MM.1S (cell line): Measurements from ENCODE around the gene ZNF593.

Source experiments
- DNase-seq: peaks from one replicate; pipeline ENCODE4 v3.0.0-alpha.2; 2015
- H2AFZ ChIP-seq: fragments of 300-600 bp; sonication (generic); 2 replicates; pipeline ENCODE4 v1.6.0; 2016; ENCODE audit warnings: antibody characterized with exemption, low read length
- H3F3A ChIP-seq: fragments of 300-600 bp; sonication (generic); 2 replicates; pipeline ENCODE4 v1.6.1; 2016; ENCODE audit warnings: mild to moderate bottlenecking, antibody characterized with exemption, low read length, moderate library complexity, mixed read lengths; ENCODE audit not compliant: insufficient read depth
- H3K27ac ChIP-seq: fragments of 300-600 bp; sonication (generic); 2 replicates; pipeline ENCODE4 v1.5.1; 2016; ENCODE audit warnings: mild to moderate bottlenecking, low read length
- H3K27me3 ChIP-seq: fragments of 300-600 bp; sonication (generic); replicated peaks from 2 replicates; pipeline ENCODE4 v1.6.0; 2016; ENCODE audit warnings: low read length; ENCODE audit not compliant: insufficient read depth
- H3K36me3 ChIP-seq: fragments of 300-600 bp; sonication (generic); replicated peaks from 2 replicates; pipeline ENCODE4 v1.6.1; 2016; ENCODE audit warnings: mild to moderate bottlenecking, low read length, mixed read lengths; ENCODE audit not compliant: insufficient read depth
- H3K4me1 ChIP-seq: fragments of 300-600 bp; sonication (generic); 2 replicates; pipeline ENCODE4 v1.6.1; 2016; ENCODE audit warnings: low read length, mixed read lengths
- H3K4me2 ChIP-seq: fragments of 300-600 bp; sonication (generic); 2 replicates; pipeline ENCODE4 v1.6.0; 2016; ENCODE audit warnings: low read depth, low read length
- H3K4me3 ChIP-seq: fragments of 300-600 bp; sonication (generic); 2 replicates; pipeline ENCODE4 v1.5.1; 2016; ENCODE audit warnings: low read length, mixed read lengths
- H3K79me2 ChIP-seq: fragments of 300-600 bp; sonication (generic); 2 replicates; pipeline ENCODE4 v1.6.1; 2016; ENCODE audit warnings: mixed run types, low read length, mixed read lengths
- H3K9ac ChIP-seq: fragments of 300-600 bp; sonication (generic); 2 replicates; pipeline ENCODE4 v1.6.1; 2016; ENCODE audit warnings: low read length, mixed read lengths
- H3K9me2 ChIP-seq: fragments of 300-600 bp; sonication (generic); replicated peaks from 2 replicates; pipeline ENCODE4 v1.6.1; 2016; ENCODE audit warnings: mild to moderate bottlenecking, low read length, mixed read lengths; ENCODE audit not compliant: insufficient read depth
- H3K9me3 ChIP-seq: fragments of 300-600 bp; sonication (generic); replicated peaks from 2 replicates; pipeline ENCODE4 v1.6.1; 2016; ENCODE audit warnings: mild to moderate bottlenecking, low read length, mixed read lengths; ENCODE audit not compliant: insufficient read depth
- H4K20me1 ChIP-seq: fragments of 300-600 bp; sonication (generic); 2 replicates; pipeline ENCODE4 v1.6.1; 2016; ENCODE audit warnings: mild to moderate bottlenecking, low read length, moderate library complexity, mixed read lengths; ENCODE audit not compliant: insufficient read depth
- EZH2 ChIP-seq: fragments of 300-600 bp; sonication (generic); optimal IDR thresholded peaks from 2 replicates; pipeline ENCODE3; 2017; ENCODE audit warnings: low read depth, mild to moderate bottlenecking, antibody characterized with exemption, low read length, mixed read lengths
- EZH2phosphoT487 ChIP-seq: fragments of 300-600 bp; sonication (generic); IDR thresholded peaks from 2 replicates; pipeline ENCODE4 v1.6.1; 2018; ENCODE audit warnings: antibody characterized with exemption, low read length
- TF ChIP-seq, protein P1 (sequence below): fragments of 300-600 bp; sonication (generic); IDR thresholded peaks from 2 replicates; pipeline ENCODE4 v1.5.1; 2016; ENCODE audit warnings: antibody characterized with exemption, low read length, mixed read lengths

ZNF593 gene

GRCh38 chr1:26182383-26182696, 12.6 kb downstream of the ZNF593 start:
- DNase-seq = no peak
- Histone ChIP-seq H3K36me3 (no peaks in the 10 kb centered on the region), H3K9me2 (no peaks in the 10 kb centered on the region), H2AFZ (no peak overlapping the region), H3K9ac (no peak overlapping the region), H3K27me3 (no peaks in the 10 kb centered on the region), H3K4me2 (no peak overlapping the region), H3K9me3 (no peaks in the 10 kb centered on the region), H3K4me3 (no peak overlapping the region), H3F3A (no peaks in the 10 kb centered on the region), H3K79me2 (peaks cover 10% of the 10 kb centered on the region), H3K4me1 (peaks cover 14% of the 10 kb centered on the region), H4K20me1 (no peaks in the 10 kb centered on the region), H3K27ac (no peak overlapping the region)
- no peak for TF ChIP-seq EZH2phosphoT487
- no peak for TF ChIP-seq EZH2
- TF ChIP-seq, protein P1, sequence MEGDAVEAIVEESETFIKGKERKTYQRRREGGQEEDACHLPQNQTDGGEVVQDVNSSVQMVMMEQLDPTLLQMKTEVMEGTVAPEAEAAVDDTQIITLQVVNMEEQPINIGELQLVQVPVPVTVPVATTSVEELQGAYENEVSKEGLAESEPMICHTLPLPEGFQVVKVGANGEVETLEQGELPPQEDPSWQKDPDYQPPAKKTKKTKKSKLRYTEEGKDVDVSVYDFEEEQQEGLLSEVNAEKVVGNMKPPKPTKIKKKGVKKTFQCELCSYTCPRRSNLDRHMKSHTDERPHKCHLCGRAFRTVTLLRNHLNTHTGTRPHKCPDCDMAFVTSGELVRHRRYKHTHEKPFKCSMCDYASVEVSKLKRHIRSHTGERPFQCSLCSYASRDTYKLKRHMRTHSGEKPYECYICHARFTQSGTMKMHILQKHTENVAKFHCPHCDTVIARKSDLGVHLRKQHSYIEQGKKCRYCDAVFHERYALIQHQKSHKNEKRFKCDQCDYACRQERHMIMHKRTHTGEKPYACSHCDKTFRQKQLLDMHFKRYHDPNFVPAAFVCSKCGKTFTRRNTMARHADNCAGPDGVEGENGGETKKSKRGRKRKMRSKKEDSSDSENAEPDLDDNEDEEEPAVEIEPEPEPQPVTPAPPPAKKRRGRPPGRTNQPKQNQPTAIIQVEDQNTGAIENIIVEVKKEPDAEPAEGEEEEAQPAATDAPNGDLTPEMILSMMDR = no peak

DNA sequence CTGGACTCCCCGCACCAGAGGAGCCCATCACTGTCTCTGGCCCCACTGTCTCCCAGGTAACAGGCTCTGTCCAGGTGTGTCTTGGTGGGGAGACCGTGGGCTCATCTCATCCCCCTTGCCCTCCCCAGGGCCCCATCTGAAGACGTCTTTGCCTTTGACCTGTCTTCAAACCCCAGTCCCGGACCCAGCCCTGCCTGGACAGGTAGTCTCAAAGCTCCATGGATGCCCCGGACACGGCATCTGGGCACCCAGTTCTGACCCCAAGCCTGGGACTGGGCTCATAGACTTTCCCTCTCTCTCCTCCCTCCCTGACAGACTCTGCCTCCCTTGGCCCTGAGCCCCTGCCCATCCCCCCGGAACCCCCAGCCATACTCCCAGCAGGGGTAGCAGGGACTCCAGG, 14.4 kb downstream of the ZNF593 start:
- Histone ChIP-seq H3K9me3 (no peaks in the 10 kb centered on the region), H3K79me2 (no peaks in the 10 kb centered on the region), H3K4me3 (no peak overlapping the region), H3K4me2 (no peak overlapping the region), H3K27me3 (no peaks in the 10 kb centered on the region), H3K36me3 (no peaks in the 10 kb centered on the region), H3K27ac (no peak overlapping the region), H3K4me1 (peaks cover 14% of the 10 kb centered on the region), H3K9me2 (no peaks in the 10 kb centered on the region), H4K20me1 (no peaks in the 10 kb centered on the region), H2AFZ (no peak overlapping the region), H3K9ac (no peak overlapping the region), H3F3A (no peaks in the 10 kb centered on the region)
- DNase-seq = no peak
- TF ChIP-seq EZH2phosphoT487 = no peak
- TF ChIP-seq, protein P1 = no peak
- no peak for TF ChIP-seq EZH2

GRCh38 chr1:26184883-26185282, 15.2 kb downstream of the ZNF593 start:
- Histone ChIP-seq H3K4me3 (no peak overlapping the region), H3K9me2 (no peaks in the 10 kb centered on the region), H3K9me3 (no peaks in the 10 kb centered on the region), H3K4me2 (no peak overlapping the region), H3K36me3 (no peaks in the 10 kb centered on the region), H4K20me1 (no peaks in the 10 kb centered on the region), H3K79me2 (no peaks in the 10 kb centered on the region), H3K4me1 (peaks cover 8% of the 10 kb centered on the region), H3K27me3 (no peaks in the 10 kb centered on the region), H3K27ac (no peak overlapping the region), H3K9ac (no peak overlapping the region), H3F3A (no peaks in the 10 kb centered on the region), H2AFZ (no peak overlapping the region)
- TF ChIP-seq EZH2 (no peak), EZH2phosphoT487 (no peak)
- TF ChIP-seq, protein P1 = no peak
- no peak for DNase-seq

- Histone ChIP-seq H3K79me2 (no peaks in the 10 kb centered on the region), H3K9me2 (no peaks in the 10 kb centered on the region), H3F3A (no peaks in the 10 kb centered on the region), H3K4me3 (no peak overlapping the region), H3K9me3 (no peaks in the 10 kb centered on the region), H3K4me1 (no peaks in the 10 kb centered on the region; the same call in 1 of the 2 replicates), H2AFZ (no peak overlapping the region), H3K9ac (no peak overlapping the region), H3K36me3 (no peaks in the 10 kb centered on the region), H3K27me3 (no peaks in the 10 kb centered on the region), H3K27ac (no peak overlapping the region), H3K4me2 (no peak overlapping the region), H4K20me1 (no peaks in the 10 kb centered on the region)
- TF ChIP-seq EZH2 (no peak), EZH2phosphoT487 (no peak)
- TF ChIP-seq, protein P1 = no peak
- DNase-seq = no peak
Measured at GRCh38 chr1:26187882-26188281, 18.2 kb downstream of the ZNF593 start.
